ENCODE data around the gene P2RY14. TPM values are rescaled to one million over a fixed set of nuclear protein-coding genes. Genes with fewer than 3 reads are reported as not detected.

P2RY14 gene
- total and polyA plus RNA-seq, 4 donors = 2.1 to 11.0 (median 2.5) TPM

DNA sequence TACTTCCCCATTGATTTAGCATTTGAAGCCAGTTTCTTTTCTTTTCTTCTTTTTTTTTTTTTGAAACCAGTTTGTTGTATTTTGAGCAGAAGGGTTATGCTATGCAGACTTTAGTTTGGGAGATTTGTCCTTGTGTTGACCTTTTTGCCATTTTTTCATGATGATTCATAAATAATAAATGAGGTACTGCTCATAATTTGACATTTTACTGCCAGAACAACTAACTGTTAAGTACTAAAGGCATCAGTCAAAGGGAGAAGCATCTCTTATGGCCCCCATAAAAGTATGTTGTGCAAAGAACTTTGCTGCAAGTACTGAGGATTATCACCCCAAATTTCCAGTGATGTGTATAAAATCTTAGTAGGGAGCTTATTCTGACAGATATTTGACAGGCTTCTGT is 40.0 kb upstream of the P2RY14 start:
- H3K36me3 ChIP-seq (ENCODE audit: control insufficient read depth in 4 of 4, insufficient read depth in 4 of 4, low read length in 4 of 4) = no peaks in the 10 kb centered on the region
- H3K27ac ChIP-seq (ENCODE audit: low read depth in 1 of 2, low read length in 1 of 2) = no peak overlapping the region
- H3K9ac ChIP-seq (ENCODE audit: insufficient read depth in 1 of 2, low read length in 2 of 2) = no peak overlapping the region
- H3K4me3 ChIP-seq = no peak overlapping the region
- no peaks in the 10 kb centered on the region for H3K4me1 ChIP-seq (ENCODE audit: control insufficient read depth in 5 of 5, insufficient read depth in 5 of 5, low read length in 5 of 5)
- H3K9me3 ChIP-seq (ENCODE audit: control insufficient read depth in 4 of 4, insufficient read depth in 3 of 4, low read length in 3 of 4) = peaks cover 0 to 3% (median 0%) of the 10 kb centered on the region in 4 donors
- ATAC-seq (ENCODE audit: insufficient read depth, low FRiP score) (no peak), DNase-seq (no peak)
- H3K27me3 ChIP-seq (ENCODE audit: control insufficient read depth in 3 of 3, insufficient read depth in 3 of 3, low read length in 2 of 3) = no peaks in the 10 kb centered on the region
- TF ChIP-seq, protein P1, sequence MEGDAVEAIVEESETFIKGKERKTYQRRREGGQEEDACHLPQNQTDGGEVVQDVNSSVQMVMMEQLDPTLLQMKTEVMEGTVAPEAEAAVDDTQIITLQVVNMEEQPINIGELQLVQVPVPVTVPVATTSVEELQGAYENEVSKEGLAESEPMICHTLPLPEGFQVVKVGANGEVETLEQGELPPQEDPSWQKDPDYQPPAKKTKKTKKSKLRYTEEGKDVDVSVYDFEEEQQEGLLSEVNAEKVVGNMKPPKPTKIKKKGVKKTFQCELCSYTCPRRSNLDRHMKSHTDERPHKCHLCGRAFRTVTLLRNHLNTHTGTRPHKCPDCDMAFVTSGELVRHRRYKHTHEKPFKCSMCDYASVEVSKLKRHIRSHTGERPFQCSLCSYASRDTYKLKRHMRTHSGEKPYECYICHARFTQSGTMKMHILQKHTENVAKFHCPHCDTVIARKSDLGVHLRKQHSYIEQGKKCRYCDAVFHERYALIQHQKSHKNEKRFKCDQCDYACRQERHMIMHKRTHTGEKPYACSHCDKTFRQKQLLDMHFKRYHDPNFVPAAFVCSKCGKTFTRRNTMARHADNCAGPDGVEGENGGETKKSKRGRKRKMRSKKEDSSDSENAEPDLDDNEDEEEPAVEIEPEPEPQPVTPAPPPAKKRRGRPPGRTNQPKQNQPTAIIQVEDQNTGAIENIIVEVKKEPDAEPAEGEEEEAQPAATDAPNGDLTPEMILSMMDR (IDR thresholded peaks at IDR 0.05; ENCODE audit: control extremely low read depth, extremely low read depth) = no peak

- TF ChIP-seq, protein P1 (IDR thresholded peaks at IDR 0.05; ENCODE audit: control extremely low read depth, extremely low read depth) = no peak
- ATAC-seq (ENCODE audit: insufficient read depth, low FRiP score) (no peak), DNase-seq (no peak)
- no peaks in the 10 kb centered on the region for H3K27me3 ChIP-seq (ENCODE audit: control insufficient read depth in 3 of 3, insufficient read depth in 3 of 3, low read length in 2 of 3)
- H3K4me1 ChIP-seq (ENCODE audit: control insufficient read depth in 5 of 5, insufficient read depth in 5 of 5, low read length in 5 of 5) = no peaks in the 10 kb centered on the region
- peaks cover 0 to 3% (median 0%) of the 10 kb centered on the region in 4 donors for H3K9me3 ChIP-seq (ENCODE audit: control insufficient read depth in 4 of 4, insufficient read depth in 3 of 4, low read length in 3 of 4)
- 65 to 77% methylated on average over 7 of the region's 7 CpGs for WGBS, 2 donors
- no peaks in the 10 kb centered on the region for H3K36me3 ChIP-seq (ENCODE audit: control insufficient read depth in 4 of 4, insufficient read depth in 4 of 4, low read length in 4 of 4)
- H3K9ac ChIP-seq (ENCODE audit: insufficient read depth in 1 of 2, low read length in 2 of 2) = no peak within 1 kb of the TSS
- H3K4me3 ChIP-seq = no peak within 1 kb of the TSS
- H3K27ac ChIP-seq (ENCODE audit: low read depth in 1 of 2, low read length in 1 of 2) = no peak within 1 kb of the TSS
These were observed 38.1 kb upstream of the P2RY14 start, which contains the start of gene GPR87 for GRCh38 chr3:151316267-151316991. Gene GPR87 (minus strand): TSS chr3:151316820. CDS start chr3:151300100, 16,720 bp downstream.

DNA sequence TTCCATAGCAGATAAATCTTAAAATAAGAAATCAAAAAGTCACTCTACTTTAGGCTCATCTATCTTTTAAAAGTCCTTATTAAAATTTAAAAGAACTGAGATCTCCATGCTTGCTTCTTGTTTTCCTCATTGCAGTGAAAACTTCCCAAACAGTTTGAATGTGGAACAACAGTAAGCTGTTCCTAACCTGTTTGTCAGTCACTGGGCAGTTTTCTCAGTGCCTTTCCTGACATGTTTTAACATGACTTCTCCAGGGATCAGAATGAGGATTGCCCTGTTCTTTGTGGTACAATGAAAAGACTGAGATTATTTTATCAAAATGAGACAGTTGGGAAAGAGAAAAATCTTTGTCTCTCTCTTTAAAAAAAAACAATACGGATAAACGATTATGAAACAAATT is 37.5 kb upstream of the P2RY14 start:
- DNase-seq = no peak
- Histone ChIP-seq H3K9me3 (ENCODE audit: control insufficient read depth in 4 of 4, insufficient read depth in 3 of 4, low read length in 3 of 4) (peaks cover 0 to 3% (median 0%) of the 10 kb centered on the region in 4 donors), H3K4me3 (no peak overlapping the region), H3K27ac (ENCODE audit: low read depth in 1 of 2, low read length in 1 of 2) (no peak overlapping the region), H3K4me1 (ENCODE audit: control insufficient read depth in 5 of 5, insufficient read depth in 5 of 5, low read length in 5 of 5) (no peaks in the 10 kb centered on the region), H3K36me3 (ENCODE audit: control insufficient read depth in 4 of 4, insufficient read depth in 4 of 4, low read length in 4 of 4) (no peaks in the 10 kb centered on the region), H3K9ac (ENCODE audit: insufficient read depth in 1 of 2, low read length in 2 of 2) (no peak overlapping the region), H3K27me3 (ENCODE audit: control insufficient read depth in 3 of 3, insufficient read depth in 3 of 3, low read length in 2 of 3) (no peaks in the 10 kb centered on the region)
- TF ChIP-seq, protein P1 (IDR thresholded peaks at IDR 0.05; ENCODE audit: control extremely low read depth, extremely low read depth) = no peak
- no peak for ATAC-seq (ENCODE audit: insufficient read depth, low FRiP score)
- WGBS, 2 donors = 91 to 95% methylated on average over 2 of the region's 2 CpGs
